GM10266 (cell line): ENCODE data around the gene SLC16A6.
"Not testable (repeated sequence)": the region's sequence is repeated elsewhere in the genome, so short reads cannot be mapped to it uniquely, and the experiment has no call there.

Experiments used
- DNase-seq: peaks from one replicate; pipeline ENCODE4 v3.0.0; 2012; ENCODE audit errors: extremely low spot score
- TF ChIP-seq, protein P1 (sequence below): IDR thresholded peaks from 2 replicates; pipeline ENCODE4 v1.5.1; 2012; ENCODE audit warnings: mild to moderate bottlenecking, low read depth; ENCODE audit not compliant: control insufficient read depth, insufficient read depth; ENCODE audit errors: missing control alignments

Gene SLC16A6

GRCh38 chr17:68231541-68231940 lies 59.4 kb downstream of the SLC16A6 start:
- DNase-seq = no peak
- TF ChIP-seq, protein P1, sequence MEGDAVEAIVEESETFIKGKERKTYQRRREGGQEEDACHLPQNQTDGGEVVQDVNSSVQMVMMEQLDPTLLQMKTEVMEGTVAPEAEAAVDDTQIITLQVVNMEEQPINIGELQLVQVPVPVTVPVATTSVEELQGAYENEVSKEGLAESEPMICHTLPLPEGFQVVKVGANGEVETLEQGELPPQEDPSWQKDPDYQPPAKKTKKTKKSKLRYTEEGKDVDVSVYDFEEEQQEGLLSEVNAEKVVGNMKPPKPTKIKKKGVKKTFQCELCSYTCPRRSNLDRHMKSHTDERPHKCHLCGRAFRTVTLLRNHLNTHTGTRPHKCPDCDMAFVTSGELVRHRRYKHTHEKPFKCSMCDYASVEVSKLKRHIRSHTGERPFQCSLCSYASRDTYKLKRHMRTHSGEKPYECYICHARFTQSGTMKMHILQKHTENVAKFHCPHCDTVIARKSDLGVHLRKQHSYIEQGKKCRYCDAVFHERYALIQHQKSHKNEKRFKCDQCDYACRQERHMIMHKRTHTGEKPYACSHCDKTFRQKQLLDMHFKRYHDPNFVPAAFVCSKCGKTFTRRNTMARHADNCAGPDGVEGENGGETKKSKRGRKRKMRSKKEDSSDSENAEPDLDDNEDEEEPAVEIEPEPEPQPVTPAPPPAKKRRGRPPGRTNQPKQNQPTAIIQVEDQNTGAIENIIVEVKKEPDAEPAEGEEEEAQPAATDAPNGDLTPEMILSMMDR = no peak

- not testable (repeated sequence) for DNase-seq
These were observed 59.8 kb downstream of the SLC16A6 start for GRCh38 chr17:68231131-68231530.

DNA sequence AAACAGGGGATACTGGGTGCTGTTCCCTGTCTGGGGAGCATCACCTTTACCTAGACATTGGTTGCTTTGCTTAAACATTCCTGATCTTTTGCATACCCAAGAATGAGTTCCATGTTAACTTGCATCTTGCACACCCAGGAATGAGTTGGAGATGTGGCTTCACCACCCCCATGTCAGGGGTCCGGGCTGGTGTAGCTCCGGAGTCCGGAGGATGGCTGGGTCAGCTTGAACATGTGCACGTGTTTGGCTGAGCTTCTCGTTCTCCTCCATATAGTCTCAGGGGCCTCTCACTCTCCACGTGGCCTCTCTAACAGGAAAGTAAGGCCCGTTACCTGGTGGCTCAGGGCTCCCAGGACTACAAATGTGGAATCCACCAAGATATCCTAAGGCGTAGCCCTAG lies 61.3 kb downstream of the SLC16A6 start:
- TF ChIP-seq, protein P1 = no peak
- no peak for DNase-seq

DNA sequence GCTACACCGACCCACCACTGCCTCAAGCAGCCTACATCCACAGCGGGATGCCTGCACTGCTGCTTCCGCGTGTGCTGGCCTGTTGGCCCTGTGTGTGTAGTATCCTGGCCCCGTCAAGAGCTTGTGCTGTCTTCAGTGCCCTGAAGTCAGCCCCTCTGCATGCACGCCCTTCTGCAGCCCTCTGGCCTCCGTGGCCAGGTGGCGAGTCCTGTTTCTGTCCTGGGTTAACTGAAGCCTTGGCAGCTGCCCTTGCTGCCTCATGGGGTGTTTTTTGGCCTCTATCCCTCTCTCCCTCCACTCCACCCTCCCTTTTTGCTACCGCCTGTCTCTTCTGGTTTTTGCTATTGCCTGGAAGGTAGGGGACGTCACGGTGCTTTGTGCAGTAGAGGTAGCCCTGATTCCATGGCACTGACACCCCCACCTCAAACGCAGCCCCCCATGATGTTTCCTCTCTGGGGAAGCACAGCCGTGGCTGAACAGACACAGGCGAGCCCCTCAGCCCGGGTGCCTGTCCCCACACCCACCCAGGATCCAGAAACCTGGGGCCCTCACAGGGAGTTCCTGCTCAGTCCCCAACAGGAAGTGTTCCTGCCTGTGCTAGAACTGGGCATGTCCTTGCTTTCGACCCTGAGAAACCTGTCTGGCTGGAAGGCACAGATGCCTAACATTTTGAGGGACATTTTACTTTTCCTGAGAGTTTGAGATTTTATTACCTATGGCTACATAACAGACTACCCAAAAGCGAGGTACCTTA lies 61.9 kb downstream of the SLC16A6 start:
- TF ChIP-seq, protein P1 = no peak
- no peak for DNase-seq

GRCh38 chr17:68228039-68228680 lies 62.8 kb downstream of the SLC16A6 start:
- DNase-seq = not testable (repeated sequence)

DNA sequence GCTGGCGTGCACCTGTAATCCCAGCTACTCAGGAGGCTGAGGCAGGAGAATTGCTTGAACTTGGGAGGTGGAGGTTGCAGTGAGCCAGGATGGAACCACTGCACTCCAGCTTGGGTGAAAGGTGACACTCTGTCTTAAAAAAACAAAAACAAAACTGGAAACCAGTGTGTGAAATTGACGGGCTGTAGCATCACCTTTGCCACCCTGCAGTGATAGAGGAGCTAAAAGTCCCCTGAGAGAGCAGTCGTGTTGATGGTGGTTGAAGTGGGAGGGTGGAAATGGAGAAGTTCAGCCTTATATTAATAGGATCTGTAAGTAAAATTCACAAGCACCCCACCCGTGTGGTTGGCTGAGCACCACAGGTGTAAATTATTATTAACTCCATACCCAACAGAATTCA lies 65.9 kb downstream of the SLC16A6 start:
- DNase-seq = not testable (repeated sequence)

GRCh38 chr17:68222606-68223005 lies 68.3 kb downstream of the SLC16A6 start:
- TF ChIP-seq, protein P1 = no peak
- DNase-seq = no peak

DNA sequence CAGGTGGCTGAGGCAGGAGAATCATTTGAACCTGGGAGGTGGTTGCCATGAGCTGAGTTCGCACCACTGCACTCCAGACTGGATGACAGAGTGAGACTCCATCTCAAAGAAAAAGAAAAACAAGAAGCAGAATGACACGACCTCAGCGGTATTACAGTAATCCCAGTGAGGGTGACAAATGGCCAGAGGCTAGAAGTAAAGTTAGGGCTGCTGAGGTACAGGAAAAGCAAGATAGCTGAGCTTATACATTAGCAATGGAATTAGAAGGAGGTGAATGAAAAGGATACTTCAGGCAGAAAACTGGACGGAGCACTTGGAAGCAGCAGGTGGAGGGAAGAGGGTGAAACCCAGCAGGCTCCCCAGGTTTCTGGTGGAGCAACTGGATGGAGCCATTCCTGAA lies 69.1 kb downstream of the SLC16A6 start:
- no peak for DNase-seq

DNA sequence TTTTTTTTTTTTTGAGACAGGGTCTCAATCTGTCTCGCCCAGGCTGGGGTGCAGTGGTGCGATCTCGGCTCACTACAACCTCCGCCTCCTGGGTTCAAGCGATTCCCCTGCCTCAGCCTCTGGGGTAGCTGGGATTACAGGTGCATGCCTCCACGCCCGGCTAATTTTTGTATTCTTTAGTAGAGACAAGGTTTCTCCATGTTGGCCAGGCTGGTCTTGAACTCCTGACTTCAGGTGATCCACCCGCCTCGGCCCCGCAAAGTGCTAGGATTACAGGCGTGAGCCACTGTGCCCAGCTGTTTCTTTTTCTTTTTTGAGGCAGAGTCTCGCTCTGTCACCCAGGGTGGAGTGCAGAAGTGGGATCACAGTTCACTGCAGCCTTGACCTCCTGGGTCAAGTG lies 70.1 kb downstream of the SLC16A6 start:
- not testable (repeated sequence) for DNase-seq

More for the DNA sequence above, 69.1 kb downstream of the SLC16A6 start:
- TF ChIP-seq, protein P1 = no peak

DNA sequence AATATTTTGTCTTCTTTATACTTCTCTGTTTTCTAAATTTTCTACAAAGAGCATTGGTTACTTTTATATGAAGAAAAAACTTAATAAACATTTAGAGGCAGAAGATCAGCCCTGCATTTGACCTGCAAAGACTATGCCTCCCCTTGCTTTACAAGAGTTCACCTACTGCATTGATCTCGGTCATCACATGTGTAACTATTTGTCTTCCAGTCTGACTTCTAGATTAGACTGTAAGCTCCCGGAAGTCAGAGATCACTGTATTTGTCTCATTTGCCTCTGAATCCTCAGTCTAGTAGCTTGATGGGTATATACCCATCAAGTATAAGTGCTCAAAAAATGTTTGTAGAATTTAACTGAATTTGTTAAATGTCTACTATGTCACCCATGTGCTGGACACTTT lies 70.7 kb downstream of the SLC16A6 start:
- not testable (repeated sequence) for DNase-seq

DNA sequence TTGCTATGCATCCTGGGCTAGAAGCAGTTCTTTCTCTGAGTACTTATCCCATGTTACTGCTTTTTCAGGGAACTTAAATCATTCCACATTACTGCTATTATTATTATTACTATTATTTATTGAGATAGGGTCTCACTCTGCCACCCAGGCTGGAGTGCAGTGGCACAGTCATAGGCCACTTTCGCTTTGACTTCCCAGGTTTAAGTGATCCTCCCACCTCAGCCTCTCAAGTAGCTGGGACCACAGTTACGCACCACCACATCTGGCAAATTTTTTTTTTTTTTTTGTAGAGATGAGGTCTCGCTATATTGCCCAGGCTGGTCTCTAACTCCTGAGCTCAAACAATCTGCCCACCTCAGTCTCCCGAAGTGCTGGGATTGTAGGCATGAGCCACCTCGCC lies 71.5 kb downstream of the SLC16A6 start:
- not testable (repeated sequence) for DNase-seq
